Inflammatory macrophage treated with lipopolysaccharide for 4 hours (primary cell): ENCODE results near the gene KRT23.

ENCODE experiments used
- DNase-seq: peaks from one replicate; pipeline ENCODE4 v3.0.0-alpha.2; 2020

The KRT23 gene

DNA sequence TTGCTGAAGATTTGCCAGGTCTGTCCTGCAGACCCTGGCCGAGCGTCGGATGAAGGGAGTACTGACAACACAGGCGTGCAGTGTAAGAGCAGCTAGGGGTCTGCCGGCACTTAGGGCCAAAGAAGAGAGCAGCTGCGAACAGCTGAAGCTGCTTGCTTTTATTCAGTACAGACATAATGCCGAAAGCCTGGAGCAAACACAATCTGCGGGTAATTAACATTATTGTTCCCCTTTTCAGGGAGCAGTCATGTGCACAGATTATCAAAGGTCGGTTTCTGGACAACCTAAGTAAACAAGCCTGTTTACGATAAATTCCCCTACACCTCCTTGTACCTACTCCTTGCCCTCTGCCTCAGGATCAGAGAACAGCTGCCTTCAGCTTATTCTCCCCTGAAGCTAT lies 12.0 kb upstream of the KRT23 start:
- DNase-seq: no peak

DNA sequence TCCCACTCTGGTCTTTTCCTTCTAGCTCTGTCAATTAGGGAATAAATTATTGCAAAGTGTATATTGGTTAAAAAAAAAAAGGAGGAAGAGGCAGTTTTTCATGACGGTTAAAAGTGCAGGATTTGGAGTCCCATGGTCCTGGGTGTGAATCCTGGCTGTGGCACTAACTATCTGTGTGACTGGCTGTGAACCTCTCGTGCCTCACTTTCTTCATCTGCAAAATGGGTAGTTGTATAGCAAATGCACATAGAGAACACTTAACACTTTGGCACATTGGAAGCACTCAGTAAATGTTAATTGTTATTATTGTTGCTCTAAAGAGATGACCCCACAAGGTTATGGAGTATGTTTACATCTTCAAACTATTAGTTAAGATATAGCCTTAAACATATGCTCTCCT lies 10.5 kb upstream of the KRT23 start:
- DNase-seq: no peak

DNA sequence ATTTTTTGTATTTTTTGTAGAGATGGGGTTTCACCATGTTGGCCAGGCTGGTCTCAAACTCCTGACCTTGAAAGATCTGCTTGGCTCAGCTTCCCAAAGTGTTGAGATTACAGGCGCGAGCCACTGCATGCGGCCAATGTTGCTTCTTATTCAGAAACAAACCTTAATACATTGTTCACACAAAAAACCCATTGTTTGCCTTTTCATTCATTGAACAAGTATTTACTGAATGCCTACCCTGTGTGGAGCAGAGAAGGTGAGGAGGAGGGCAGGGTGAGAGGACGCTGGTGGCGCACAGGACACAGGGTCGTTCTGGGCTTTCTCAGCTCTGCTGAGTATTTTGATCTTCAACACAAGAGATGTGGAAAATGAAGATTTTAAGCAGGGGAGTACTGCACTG lies 8.0 kb upstream of the KRT23 start:
- no peak for DNase-seq

DNA sequence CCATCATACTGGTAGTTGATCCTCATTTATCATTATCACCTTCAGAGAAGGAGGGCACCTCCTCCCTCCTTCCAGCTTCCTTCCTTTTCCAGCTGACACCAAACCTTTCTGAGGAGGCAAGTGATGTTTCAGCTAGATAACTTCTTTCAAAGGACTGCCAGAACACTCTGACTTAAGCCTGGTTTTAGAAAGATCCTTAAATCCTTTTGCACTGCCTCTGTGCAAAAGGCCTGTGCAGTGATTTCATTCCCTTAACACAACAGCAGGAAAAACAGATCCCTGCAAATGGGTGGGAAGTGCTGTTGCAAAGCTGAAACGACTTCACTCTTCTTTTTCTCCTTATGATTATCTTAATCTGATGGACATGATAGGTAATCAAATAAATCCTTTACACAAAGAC lies 7.1 kb upstream of the KRT23 start:
- DNase-seq: no peak

DNA sequence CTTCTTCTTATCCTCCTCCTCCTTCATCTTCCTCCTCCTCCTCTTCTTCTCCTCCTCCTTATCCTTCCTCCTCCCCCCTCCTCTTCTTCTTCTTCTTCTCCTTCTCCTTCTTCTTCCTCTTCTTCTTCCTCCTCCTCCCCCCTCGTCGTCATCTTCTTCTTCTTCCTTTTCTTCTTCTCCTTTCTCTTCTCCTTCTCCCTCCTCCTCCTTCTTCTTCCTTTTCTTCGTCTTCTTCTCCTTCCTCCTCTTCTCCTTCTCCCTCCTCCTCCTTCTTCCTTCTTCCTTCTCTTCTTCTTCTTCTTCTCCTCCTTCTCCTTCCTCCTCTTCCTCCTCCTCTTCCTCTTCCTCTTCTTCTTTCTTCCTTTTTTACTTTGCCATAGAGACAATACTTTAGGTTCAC lies 5.1 kb upstream of the KRT23 start:
- no peak for DNase-seq

DNA sequence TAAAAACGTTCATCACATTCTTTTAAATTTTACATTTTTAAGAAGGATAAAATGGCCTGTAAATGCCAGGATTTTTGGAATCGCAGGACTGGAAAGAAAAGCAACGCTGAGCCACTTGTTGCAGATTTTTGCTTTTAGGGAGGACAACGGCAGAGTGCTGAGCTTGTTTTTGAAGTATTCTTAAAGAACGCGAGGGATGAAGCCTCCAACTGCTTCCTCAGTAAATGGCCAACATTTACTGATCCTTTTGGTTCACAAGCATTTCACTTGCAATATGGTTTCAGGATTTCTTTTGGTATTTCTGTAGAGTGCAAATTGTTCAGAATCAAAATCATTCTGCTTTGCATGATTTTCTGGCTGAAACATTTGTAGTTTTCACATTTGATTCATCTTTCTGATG lies 2.8 kb upstream of the KRT23 start:
- DNase-seq: no peak

DNA sequence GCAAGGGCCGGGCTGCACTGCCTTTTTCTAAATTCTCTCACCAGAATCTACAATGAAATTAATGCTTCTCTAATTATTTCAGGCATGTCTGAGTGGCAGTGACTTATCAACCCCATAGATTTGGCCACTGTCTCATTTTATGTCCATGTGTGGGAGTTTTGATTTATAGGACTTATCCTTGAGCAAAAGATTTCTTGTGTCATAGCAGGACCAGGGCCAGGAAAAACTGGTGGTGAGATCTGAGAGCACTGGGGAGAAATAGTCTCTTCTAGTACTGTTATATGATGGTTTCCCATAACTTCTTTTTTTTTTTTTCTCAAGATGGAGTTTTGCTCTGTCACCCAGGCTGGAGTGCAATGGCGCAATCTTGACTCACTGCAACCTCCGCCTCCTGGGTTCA lies 1.5 kb upstream of the KRT23 start:
- no peak for DNase-seq

DNA sequence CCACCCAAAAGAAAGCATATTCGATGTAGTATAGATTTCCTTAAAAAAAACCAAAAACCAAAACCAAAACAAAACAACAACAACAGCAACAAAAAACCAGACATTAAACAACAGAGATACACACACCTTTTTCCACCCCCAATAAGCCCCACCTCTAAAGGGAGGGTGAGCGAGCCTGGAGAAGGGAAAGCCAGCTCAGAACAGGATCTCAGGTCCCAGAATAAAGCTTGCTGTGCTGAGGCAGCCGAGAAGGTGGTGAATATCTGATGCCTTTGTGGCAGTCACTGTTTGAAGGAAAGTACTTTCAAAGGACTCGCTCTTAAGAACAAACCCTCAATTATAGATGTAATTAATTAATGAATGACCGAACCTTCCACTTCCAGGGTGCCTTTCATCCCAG lies 470 bp downstream of the KRT23 start:
- no peak for DNase-seq

DNA sequence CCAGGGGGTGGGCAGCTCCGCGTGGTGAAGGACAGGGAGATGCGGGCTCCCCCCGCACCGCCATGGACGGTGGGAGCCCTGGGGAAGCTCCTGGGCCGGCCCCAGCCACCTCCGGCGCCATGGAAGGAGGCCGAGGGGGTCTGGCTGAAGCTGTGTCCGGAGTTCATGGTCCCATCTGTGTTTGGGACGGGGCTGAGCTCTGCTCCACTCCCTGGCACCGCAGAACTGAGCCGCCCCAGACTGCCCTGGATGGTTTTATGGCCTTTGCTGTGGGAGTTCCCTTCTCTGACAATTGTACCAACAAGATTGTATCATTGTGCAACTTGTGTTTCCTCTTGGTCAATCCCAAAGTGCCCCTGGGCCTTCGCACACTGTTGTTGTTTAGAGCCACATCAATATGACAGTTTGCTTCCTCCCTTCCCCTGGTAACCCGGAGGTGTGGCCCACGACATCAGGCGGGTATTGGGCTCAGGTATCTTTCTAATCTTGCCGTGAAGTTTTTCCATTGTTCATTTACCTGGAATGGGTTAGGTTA lies 942 bp downstream of the KRT23 start:
- peak; percentile 71 for DNase-seq

DNA sequence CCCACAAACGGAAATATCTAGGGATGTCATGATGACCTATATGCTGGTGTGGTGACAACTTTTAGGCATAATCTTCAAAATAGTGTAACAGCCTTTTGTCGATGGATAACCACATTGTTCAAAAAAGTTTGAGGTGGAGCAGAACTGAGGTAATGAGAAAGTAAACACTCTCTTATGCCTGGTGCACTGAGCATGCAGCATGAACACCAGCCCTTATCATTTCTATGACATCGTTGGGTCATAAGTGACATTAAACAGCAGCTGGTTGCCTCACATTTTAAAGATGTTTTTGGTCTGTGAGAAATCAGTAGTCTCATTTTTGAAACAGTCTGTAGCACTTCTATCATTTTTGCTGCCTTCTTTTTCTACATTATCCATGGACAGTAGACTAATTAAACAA lies 1.8 kb downstream of the KRT23 start:
- no peak for DNase-seq

DNA sequence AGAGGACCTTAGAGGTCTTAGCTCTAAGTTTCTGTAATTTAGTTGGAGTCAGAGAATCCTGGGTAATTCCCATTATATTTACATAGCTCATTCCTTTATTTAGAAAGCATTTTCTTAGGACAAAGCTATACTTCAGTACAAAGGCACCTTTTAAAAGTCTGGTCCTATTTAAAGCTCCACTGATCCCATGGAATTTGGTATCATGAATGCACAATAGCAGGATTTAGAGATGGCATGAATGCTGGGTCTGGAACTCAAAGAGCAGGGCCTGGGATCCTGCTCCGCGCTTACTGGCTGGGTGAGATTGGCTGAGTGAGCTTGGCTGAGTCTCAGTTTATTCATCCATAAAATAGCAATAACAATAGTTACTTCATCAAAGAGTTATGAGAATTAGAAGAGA lies 4.8 kb downstream of the KRT23 start:
- DNase-seq: no peak

DNA sequence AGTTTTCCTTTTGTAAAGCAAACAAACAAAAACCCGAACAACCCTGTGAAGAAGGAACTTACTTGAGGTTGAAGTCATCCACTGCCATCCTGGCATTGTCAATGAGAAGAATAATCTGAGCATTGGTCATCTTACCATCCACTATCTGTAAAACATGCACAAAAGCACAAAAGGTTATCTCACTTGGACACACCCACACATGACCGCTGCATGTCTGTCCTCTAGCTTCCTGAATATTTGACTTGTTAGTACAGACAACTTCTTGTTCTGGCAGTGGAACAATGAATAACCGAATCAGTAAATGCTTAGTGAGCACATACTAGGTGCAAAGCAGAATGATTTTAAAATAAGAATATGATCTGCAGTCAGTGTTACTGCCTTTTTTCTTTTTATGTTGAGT lies 6.1 kb downstream of the KRT23 start:
- DNase-seq: peak; percentile 28

DNA sequence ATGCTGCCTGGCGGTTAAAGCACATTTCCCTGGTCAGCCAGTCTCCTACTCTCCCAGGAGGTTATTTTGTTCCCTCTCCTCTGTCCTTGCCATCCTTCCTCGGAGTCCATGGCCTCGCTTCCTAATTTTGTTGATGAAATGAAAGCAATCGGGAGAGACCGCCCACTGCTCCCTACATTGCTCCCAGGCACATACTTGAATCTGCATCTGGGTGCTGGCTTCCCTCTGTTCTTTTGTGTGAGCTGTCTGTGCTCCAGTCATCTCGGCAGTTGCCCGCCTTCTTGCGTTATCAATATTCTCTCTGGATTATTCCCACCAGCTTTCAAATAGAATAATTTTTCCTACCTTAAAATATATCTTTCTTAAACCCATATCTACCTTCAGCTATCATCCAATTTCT lies 11.1 kb downstream of the KRT23 start:
- no peak for DNase-seq

DNA sequence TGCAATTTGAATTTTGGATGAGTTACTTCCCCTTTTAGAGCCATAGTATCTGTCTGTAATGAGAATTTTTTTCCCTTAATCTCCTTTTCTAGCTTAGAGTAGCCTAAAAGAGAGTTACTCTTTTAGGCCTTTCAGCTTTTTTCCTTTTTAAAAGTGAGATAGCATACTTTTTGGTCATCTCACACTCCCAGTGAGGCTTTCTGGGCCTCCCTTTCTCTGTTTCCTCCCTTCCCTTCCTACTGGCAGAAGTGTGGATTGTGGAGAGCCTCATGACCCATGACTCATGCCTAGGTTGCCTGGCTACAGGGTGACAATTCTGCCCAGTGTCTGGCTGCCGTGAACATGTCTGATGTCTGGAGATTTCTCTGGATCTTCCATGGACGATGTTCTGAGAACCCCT lies 15.2 kb downstream of the KRT23 start:
- DNase-seq: peak; percentile 86

DNA sequence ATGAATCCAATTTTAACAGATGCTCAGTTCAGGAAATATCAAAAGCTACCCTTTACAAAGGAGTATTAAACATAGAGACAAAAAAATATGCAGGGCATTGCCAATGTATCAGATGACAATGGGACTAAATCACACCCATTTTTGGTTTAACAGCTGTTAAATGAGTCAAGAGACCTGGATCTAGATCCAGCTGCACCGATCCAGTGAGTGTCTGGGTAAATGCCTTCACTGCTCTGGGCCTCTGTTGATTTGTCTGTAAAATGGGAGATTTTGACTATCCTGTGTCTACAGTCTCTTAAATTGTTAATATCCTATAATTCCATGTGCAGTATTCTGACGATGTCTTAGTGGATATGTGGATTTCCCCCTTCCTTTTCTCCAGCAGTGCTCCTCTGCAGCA lies 16.4 kb downstream of the KRT23 start:
- no peak for DNase-seq

DNA sequence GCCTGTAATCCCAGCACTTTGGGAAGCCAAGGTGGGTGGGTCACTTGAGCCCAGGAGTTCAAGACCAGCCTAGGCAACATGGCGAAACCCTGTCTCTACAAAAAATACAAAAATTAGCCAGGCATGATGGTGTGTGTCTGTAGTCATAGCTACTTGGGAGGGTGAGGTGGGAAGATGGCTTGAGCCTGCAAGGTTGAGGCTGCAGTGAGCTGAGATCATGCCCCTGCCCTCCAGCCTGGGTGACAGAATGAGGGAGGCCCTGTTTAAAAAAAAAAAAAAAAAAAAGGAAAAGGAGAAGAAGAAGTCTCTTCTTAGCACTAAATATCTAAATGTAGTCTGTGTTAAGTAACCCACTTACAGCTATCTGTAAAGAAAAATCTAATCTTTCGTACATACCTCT lies 20.3 kb downstream of the KRT23 start:
- DNase-seq: peak; percentile 40

DNA sequence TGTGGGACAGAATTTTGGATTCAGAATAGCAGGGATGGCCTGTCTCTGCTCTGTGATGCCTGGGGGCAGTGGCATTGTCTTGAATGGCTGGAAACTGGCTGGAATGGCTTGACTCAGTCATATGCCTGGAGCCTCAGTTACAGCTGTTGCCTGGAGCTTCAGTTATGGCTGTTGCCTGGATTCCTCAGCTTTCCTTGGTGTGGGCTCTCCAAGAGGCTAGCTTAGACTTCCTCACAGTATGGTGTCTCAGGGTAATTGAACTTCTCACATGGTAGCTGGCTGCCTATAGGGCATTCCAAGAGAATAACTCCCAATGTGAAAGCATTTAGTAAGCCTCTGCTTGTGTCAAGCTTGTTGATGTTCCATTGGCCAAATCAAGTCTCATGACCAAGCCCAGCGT lies 21.1 kb downstream of the KRT23 start:
- no peak for DNase-seq

DNA sequence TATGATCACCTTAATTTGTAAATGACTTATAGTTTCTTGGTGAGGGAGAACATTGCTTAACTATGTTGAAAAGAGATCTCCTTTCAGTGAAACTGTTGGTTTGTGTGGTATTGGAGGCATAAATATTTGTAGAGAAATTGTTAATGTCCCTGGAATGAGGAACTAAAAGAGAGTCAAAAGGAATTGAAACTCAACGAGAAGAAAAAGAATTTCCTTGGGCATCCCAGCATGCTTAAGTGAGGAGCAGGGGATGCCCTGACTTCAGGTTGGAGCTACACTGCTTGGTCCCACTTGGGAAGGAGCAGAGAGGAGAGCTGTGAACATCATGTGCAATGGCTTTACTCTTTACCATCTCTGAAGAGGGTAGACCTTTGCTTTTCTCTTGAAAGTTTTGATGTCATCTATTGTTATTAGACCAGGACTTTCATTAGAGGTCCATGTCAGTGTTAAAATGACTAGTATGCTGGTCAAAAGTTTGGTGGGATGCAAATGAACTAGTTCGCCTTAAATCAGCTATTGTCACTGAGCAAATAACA lies 21.7 kb downstream of the KRT23 start:
- DNase-seq: peak; percentile 84

DNA sequence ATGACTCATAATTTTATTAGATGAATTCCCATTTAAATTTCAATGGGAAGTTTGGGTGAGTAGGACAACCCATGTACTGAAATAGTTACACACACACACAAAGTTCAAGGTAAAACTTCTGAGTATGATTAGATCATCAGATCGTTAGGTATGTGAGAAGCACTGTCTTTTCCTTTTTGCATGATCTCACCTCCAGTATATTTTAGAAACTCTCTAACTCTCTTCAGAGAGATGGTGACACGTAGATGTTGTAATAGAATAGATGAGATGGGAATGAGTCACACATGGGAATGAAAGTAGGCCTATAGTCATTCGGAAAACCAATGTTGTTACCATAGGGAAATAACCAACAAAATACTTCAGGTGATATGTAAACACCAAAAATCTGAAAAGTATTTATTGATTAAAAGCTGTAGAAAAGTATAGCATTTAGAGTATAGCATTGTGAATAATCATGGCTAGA lies 22.2 kb downstream of the KRT23 start:
- peak; percentile 91 for DNase-seq

DNA sequence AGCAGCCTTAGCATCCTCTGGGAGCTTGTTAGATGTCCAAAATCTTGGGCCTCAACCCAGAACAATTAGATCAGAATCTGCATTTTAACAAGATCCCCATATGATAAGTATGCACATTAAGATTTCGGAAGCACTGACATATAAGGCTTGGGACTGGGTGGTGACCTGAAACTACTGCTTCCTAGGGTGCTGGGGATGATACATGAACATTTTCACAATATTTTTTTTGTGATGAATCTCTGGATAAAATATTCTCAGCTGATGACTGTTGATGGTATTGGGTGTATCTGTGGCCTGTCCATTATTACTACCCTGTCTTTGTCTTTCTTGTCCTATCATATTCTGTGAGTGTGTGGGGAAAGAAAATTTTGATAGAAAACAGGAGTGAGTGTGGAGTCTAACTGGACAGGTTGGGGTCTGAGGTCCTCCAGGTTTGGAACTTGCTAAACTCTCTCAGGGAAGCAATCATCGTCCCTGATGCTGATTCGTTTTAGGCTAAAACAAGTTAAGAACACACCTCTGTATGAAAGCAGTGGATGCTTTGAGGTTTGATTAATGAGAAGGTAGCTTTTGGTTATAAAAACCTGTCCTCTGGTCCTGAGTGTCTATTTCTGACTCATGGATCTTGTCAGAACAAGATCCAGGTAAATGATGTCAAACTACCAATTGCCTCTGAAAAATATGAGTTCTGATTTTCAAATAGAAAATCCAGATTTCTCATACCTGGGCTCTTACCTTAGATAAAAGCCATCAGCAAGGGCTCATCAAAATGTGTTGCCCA lies 23.2 kb downstream of the KRT23 start:
- no peak for DNase-seq

DNA sequence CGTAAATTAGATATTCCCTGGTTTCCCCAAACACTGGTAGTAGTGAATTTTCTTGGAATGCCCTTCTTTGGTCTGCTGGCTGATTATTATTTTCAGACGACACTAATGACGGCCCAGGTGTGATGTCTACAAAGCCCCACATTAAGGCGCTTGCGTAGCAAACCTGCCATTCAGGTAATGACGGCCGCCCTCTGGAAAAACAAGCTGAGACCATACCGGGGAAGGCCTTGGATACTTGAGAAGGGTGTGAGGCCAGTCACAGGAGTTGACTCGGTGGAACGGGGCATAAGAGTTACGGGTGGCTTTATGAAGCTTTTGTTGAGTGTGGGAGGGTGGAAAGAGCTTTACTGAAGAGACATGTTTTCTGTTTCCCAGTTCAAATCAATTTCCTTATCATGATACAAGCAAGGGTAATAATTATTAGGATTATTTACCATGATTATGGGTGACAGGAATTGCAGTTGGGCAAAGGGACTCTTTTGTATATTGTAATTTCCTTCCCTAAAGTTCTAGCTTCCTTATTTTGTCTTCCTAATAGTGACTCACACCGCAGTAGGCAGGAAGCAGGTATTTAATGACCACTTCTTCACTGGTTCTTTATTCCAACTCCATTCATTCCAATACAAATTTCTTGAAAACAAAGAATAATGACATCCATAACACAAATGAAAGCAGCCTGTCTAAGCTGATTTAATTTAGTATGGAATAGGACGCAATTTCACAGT lies 24.8 kb downstream of the KRT23 start:
- DNase-seq: peak; percentile 73

DNA sequence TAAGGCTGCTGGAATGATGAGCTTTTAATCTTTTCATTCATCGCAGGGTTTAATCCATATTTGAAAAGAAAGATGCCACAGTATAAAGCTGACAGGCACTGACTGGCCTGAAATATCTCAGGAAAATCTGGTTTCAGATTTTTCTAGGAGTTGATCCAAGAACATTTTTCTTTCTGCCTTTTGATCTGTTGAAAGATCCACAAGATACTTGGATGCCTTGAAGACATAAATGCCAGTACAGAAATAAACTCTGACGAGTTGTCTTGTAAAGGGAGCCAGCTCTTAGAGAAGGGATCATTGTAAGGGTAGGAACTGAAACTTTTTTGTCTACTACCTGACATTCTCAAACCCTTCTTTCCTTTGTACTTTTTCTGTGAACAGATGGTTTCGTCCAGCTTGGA lies 27.0 kb downstream of the KRT23 start:
- DNase-seq: no peak

DNA sequence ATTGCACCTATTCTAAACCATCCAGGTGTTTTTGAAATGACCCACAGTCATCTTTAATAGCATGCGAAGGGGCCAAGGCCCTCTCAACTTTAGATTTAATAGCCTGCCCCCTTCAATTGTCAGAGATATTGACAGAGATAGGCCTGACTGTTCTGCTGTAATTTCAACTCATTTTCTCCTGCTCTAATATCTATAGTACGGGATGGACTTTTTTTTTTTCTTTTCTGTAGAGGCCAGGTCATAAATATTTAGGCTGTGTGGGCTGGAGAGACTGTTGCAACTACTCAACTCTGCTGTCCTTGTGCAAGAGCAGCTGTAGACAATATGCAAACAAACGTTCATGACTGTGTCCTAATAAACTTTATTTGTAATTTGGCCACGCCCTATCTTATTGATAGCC lies 27.7 kb downstream of the KRT23 start:
- peak; percentile 75 for DNase-seq

DNA sequence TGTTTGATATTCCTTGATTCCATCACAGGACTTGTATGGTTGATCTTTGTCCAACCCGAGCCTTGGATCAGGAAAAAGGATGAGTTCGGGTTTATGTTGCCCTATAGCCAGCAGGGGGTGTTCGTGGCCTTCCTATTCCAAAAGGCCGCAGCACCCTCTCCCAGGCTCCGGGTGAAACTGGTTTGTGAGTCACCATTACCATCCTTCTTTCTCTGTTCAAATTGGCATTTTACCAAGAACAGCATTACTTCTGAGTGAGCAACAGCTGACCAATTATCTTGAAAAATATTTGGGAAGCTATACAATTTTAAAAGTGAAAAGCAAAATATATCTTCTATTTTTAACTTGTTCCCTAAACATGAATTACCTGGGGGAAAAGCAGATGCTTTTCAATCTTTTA lies 28.1 kb downstream of the KRT23 start:
- DNase-seq: peak; percentile 88
